Activated CD4-positive, alpha-beta T cell treated with anti-CD3 and anti-CD28 coated beads, Interleukin-2, amount 10 ng/mL, durations not matched to agents 7 days and 5 days (primary cell): ENCODE results near the gene STX10. TPM values are rescaled to one million over a fixed set of nuclear protein-coding genes. Genes with fewer than 3 reads are reported as not detected.
A peak's percentile ranks its signal among the peaks of the same experiment; 100 is the strongest.

Source experiments
- CTCF ChIA-PET: fragments of 350-600 bp; sonication (Branson Sonifier 250); formaldehyde crosslinking; loops from one replicate; lab custom pipeline; 2021; ENCODE audit warnings: antibody characterized with exemption; lab: Charles Lee
- POLR2A ChIA-PET: fragments of 350-600 bp; sonication (Branson Sonifier 250); formaldehyde crosslinking; loops from one replicate; lab custom pipeline; 2021; ENCODE audit warnings: antibody characterized with exemption; lab: Charles Lee
- DNase-seq: peaks from one replicate; pipeline ENCODE4 v3.0.0-alpha.2; 2020
- H3K27ac Mint-ChIP-seq: one replicate; pipeline ENCODE4 v1.8.0; 2021; ENCODE audit warnings: mild to moderate bottlenecking, moderate library complexity, mixed read lengths
- H3K27me3 Mint-ChIP-seq: one replicate; pipeline ENCODE4 v1.8.0; 2021; ENCODE audit warnings: mixed read lengths
- H3K36me3 Mint-ChIP-seq: one replicate; pipeline ENCODE4 v1.8.0; 2021; ENCODE audit warnings: low read depth, mixed read lengths
- H3K4me1 Mint-ChIP-seq: one replicate; pipeline ENCODE4 v1.8.0; 2021; ENCODE audit warnings: mixed read lengths
- H3K4me3 Mint-ChIP-seq: one replicate; pipeline ENCODE4 v1.8.0; 2021; ENCODE audit warnings: mild to moderate bottlenecking, moderate library complexity, mixed read lengths
- H3K9me3 Mint-ChIP-seq: one replicate; pipeline ENCODE4 v1.8.0; 2021; ENCODE audit warnings: mixed read lengths
- total RNA-seq, 2 experiments: library from RNA; stranded (reverse); gene quantifications; one replicate each; pipeline ENCODE4 v1.2.3, GENCODE V29; 2021

STX10 gene
- total RNA-seq, 2 experiments from 2014 or later = 62.3 to 65.0 TPM

DNA sequence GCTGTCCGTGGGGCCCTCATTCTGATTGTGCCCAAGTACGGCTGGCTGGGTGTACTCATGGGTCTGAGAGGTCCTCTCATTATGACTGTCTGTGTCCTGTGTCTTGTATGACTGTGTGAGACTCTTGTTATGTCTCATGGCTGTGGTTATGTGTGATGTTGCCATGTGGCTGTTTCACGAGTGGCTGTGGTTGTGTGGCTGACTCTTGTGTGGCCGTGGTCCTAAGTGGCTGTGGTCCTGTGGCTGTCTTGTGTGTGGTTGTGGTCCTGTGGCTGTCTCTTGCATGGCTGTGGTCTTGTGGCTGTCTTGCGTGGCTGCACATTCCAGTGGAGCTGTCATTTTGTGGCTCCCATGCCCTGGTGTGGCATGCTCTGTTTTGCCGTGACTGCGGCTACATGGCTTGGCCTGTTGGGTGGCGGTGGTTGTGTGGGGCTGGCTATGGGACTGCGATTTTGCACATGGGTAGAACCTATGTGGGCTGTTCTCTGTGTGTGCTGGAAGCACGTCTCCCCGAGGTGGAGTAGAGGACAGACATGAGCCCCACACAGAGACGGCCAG lies 50.1 kb downstream of the STX10 start:
- H3K27ac Mint-ChIP-seq = peak overlapping the region; percentile 94
- H3K36me3 Mint-ChIP-seq = peaks cover 6% of the 10 kb centered on the region
- peaks cover 52% of the 10 kb centered on the region for H3K4me1 Mint-ChIP-seq
- POLR2A ChIA-PET = interaction anchor here (0.7 kb wide), 1 partner anchor 53 kb away, joined by 3 read pairs; no protein-coding TSS in a partner anchor
- peak overlapping the region; percentile 59 for H3K4me3 Mint-ChIP-seq
- CTCF ChIA-PET = interaction anchor here (0.6 to 1.7 kb wide), 8 partner anchors 23 to 215 kb away, joined by 3 to 5 read pairs (median 3); no protein-coding TSS in a partner anchor
- H3K9me3 Mint-ChIP-seq = no peaks in the 10 kb centered on the region
- DNase-seq = peak; percentile 70
- peaks cover 37% of the 10 kb centered on the region for H3K27me3 Mint-ChIP-seq

DNA sequence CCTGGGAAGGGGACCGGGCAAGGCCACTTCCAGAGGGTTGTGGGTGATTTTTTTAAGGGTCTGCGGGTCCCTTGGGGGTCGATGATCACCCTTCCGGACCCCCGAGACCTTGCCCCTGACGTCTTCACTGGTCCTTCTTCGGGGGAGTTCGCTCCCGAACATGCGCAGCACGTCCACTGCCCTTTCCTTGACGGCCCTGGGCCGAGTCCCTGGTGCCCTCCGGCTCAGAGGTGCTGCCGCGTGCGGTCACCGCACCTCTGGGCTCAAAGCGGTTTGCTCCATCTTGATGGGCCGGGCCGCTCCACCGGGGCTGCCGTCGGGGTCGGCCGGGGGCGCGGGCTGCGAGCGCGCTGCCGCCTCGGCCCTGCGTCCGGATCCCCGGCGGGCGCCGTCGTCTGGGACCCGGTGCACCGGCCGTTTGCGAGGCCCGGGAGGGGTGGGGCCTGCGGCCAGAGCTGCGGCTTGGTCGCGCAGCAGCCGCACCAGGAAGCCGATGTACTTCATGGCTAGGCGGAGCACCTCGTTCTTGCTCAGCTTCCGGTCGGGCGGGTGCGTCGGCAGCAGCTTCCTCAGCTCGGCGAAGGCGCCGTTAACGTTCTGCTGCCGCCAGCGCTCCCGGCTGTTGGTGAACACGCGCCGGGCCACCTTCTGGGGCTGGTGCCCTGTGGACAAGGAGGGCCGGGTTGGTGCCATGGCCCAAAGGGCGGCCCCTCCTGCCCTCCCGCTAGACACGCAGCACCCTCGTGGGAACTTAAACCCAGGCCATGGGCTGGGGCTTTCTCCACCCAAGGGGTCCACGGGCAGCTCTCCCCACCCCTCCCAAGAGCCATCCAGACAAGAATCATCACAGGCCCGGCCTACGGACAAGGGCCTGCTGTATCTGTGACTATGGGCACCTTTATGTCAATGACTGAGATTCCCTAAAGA lies 50.8 kb downstream of the STX10 start:
- Mint-ChIP-seq H3K4me3 (peak overlapping the region; percentile 64), H3K36me3 (peaks cover 6% of the 10 kb centered on the region), H3K27ac (peak overlapping the region; percentile 94), H3K4me1 (peaks cover 52% of the 10 kb centered on the region), H3K9me3 (no peaks in the 10 kb centered on the region), H3K27me3 (peaks cover 44% of the 10 kb centered on the region)
- ChIA-PET CTCF (interaction anchor here (0.6 to 1.3 kb wide), 5 partner anchors 24 to 214 kb away, joined by 3 read pairs; no protein-coding TSS in a partner anchor), POLR2A (interaction anchor here (0.7 kb wide), 1 partner anchor 54 kb away, joined by 3 read pairs; no protein-coding TSS in a partner anchor)
- peak; percentile 84 for DNase-seq

DNA sequence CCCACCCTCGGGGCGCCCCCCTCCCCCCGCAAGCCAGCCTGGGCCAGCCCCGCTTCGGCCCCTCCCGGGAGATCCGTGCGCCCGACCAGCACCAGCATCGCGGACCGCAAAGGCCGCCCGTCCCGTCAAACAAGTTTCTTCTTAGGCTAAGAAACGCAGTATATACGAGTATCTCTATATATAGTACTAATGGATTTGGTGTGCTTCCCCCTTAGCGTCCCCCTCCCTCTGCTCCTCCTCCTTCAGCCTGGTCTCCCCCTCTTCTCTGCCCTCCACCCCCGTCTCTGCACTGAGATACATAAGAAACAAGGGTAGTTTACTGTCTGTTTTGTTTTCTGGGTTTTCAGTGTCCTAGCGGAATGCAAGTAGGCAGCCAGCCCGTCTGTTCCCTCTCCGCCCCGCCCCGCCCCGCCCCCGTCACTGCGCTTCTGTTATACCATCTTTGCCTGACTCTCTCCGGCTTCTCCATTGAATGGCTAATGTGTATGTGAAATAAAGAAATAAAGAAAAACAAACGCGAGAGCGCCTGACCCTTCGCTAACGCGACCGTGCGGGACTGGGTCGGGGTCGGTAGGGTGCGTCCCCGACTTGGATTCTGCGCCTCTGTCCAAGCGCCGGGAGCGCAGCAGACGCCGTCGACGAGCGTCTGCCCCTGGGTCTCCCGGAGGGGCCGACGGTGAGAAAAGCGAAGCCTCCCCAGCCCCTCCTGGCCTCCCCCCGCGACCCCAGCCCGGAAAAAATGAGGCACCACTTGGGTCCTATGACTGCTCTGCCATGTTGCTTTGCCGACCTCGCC lies 51.7 kb downstream of the STX10 start:
- H3K9me3 Mint-ChIP-seq = no peaks in the 10 kb centered on the region
- H3K36me3 Mint-ChIP-seq = peaks cover 6% of the 10 kb centered on the region
- peak overlapping the region; percentile 64 for H3K4me3 Mint-ChIP-seq
- ChIA-PET CTCF (no interaction called here), POLR2A (no interaction called here)
- H3K4me1 Mint-ChIP-seq = peaks cover 53% of the 10 kb centered on the region
- peak overlapping the region; percentile 82 for H3K27ac Mint-ChIP-seq
- peaks cover 48% of the 10 kb centered on the region for H3K27me3 Mint-ChIP-seq
- DNase-seq = no peak

DNA sequence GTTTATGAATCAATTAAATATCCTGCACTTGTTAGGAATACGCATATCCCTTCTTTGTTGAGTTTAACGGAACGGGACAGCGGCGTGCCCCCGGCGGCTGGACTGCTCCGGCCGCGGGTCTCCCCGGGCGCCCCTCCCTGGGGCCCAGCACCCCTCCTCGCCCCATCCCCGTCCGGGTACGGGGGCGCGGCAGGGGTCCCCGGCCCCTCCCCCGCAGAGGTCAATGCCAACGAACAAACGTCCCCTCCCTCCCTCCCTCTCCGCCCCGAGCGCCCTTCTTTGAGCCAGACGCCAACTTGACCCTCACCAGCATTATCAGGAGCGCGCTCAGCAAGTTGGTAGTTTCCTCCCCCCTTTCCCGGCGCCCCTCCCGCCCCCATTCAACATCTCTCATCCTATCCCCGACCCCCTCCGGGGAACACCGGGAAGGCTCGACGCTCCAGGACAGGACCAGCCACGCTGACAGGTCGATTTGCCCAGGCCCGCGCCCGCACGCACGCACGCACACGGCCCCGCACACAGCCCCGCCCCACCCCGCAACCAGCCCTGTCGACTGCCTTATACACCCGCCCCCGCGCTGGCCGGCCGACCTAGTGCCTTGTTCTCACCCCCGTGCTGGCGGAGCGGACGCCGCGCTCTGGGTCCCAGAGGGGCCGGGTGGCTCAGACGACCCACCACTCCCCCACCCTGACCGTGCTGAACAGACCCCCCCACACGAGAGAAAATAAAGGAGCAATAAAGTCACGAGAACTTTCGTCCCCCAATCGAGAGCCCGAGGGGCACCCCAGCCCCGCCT lies 52.5 kb downstream of the STX10 start:
- no peak overlapping the region for H3K4me3 Mint-ChIP-seq
- peaks cover 46% of the 10 kb centered on the region for H3K27me3 Mint-ChIP-seq
- H3K36me3 Mint-ChIP-seq = peaks cover 6% of the 10 kb centered on the region
- CTCF ChIA-PET = interaction anchor here (0.7 kb wide), 1 partner anchor 1227 kb away, joined by 3 read pairs; no protein-coding TSS in a partner anchor
- peaks cover 47% of the 10 kb centered on the region for H3K4me1 Mint-ChIP-seq
- DNase-seq = no peak
- POLR2A ChIA-PET = no interaction called here
- H3K9me3 Mint-ChIP-seq = no peaks in the 10 kb centered on the region
- no peak overlapping the region for H3K27ac Mint-ChIP-seq

DNA sequence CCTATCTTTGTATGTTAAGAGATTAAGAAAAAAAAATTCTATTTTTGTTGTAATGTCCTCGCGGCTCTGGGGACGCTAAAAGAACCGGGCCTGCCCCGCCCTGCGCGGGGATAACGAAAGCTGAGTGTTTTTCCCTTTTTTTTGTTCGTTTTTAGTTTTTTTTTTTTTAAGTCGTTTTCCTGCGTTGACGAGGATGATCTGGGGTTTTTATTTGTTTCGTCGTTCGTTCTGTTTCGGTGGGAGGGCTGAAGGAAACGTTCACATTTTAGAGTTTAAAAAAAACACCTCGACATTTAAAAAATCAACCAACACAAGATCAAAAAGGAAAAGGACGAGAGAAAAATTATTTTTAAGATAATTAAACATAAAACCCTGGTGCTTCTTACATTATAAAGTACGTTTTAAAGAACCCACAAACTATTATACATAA lies 53.1 kb downstream of the STX10 start:
- ChIA-PET CTCF (interaction anchor here (0.7 to 6.3 kb wide), 2 partner anchors 120 to 1228 kb away, joined by 3 to 64 read pairs; no protein-coding TSS in a partner anchor), POLR2A (no interaction called here)
- Mint-ChIP-seq H3K36me3 (peaks cover 6% of the 10 kb centered on the region), H3K27ac (peak overlapping the region; percentile 69), H3K9me3 (no peaks in the 10 kb centered on the region), H3K4me3 (peak overlapping the region; percentile 54), H3K27me3 (peaks cover 46% of the 10 kb centered on the region), H3K4me1 (peaks cover 47% of the 10 kb centered on the region)
- no peak for DNase-seq

DNA sequence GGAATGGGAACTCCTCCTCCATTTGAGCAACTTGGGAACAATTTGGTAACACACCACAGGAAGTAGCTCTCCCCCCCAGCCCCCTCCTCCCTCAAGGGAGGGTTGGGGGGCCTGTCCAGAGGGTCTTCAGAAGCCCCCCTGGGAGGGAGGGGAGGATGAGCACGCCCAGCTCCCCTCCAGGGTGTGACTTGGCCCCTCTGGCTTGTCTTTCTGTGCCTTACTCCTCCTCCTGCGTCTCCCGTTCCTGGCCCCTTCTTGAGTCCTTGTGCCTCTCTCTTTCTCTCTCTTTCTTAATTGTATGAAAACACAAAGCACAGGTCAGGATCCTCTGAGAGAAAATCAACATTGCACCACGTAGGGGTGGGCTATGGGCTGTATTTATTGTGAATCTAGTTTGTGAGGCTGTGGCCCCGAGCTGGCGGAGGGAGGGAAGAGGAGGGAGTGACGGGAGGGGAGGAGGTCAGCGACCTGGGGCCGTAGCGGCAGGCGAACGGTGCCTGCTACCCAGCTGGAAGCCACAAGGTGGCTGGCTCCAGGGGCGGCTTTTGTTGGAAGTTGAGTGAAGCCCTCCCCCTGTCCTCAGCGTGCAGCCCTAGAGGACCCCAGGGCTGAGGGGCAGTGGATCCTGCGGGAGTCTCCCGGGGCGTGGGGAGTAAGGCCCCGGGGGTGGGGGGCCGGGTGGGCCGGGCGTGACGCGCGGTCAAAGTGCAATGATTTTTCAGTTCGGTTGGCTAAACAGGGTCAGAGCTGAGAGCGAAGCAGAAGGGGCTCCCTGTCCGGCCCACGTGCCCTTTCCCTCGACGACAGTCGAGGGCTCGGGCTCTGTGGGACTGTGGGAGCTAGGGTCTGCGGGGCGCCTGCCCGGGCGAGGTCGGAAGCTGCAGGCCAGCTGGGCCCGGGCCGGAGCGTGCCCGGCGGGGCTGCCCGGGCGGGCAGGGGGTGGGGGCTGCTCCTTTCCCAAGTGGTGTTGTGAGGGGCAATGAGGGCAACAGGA lies 53.9 kb downstream of the STX10 start:
- no peaks in the 10 kb centered on the region for H3K9me3 Mint-ChIP-seq
- peaks cover 41% of the 10 kb centered on the region for H3K4me1 Mint-ChIP-seq
- H3K27me3 Mint-ChIP-seq = peaks cover 42% of the 10 kb centered on the region
- ChIA-PET CTCF (interaction anchor here (0.7 to 6.3 kb wide), 5 partner anchors 9 to 1229 kb away, joined by 3 to 64 read pairs (median 25); no protein-coding TSS in a partner anchor), POLR2A (no interaction called here)
- H3K4me3 Mint-ChIP-seq = peak overlapping the region; percentile 38
- H3K36me3 Mint-ChIP-seq = peaks cover 6% of the 10 kb centered on the region
- DNase-seq = no peak
- H3K27ac Mint-ChIP-seq = no peak overlapping the region

DNA sequence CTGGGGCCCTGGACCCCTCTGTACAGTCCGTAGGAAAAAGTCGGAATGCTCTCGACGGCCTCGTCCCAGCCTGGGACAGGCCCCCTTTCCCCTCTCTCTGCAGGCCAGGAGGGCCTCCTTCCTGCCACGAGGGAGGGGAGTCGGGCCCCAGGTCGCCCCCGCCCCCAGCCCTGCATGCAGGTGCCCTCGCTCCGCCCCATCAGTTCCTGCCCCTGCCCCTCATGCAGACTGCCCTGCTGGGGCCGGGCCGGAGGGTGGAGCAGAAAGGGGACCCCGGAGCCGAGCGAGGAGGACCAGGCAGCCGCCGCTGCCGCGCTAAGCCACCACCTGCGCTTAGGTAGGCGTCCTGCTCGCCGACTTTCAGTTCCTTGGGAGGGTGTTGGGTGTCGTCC lies 54.8 kb downstream of the STX10 start:
- H3K27me3 Mint-ChIP-seq = peaks cover 42% of the 10 kb centered on the region
- ChIA-PET POLR2A (no interaction called here), CTCF (interaction anchor here (2.7 to 6.3 kb wide), 5 partner anchors 10 to 130 kb away, joined by 8 to 64 read pairs (median 25); no protein-coding TSS in a partner anchor)
- H3K27ac Mint-ChIP-seq = no peak overlapping the region
- H3K36me3 Mint-ChIP-seq = peaks cover 6% of the 10 kb centered on the region
- no peaks in the 10 kb centered on the region for H3K9me3 Mint-ChIP-seq
- H3K4me3 Mint-ChIP-seq = no peak overlapping the region
- H3K4me1 Mint-ChIP-seq = peaks cover 38% of the 10 kb centered on the region
- DNase-seq = peak; percentile 18

DNA sequence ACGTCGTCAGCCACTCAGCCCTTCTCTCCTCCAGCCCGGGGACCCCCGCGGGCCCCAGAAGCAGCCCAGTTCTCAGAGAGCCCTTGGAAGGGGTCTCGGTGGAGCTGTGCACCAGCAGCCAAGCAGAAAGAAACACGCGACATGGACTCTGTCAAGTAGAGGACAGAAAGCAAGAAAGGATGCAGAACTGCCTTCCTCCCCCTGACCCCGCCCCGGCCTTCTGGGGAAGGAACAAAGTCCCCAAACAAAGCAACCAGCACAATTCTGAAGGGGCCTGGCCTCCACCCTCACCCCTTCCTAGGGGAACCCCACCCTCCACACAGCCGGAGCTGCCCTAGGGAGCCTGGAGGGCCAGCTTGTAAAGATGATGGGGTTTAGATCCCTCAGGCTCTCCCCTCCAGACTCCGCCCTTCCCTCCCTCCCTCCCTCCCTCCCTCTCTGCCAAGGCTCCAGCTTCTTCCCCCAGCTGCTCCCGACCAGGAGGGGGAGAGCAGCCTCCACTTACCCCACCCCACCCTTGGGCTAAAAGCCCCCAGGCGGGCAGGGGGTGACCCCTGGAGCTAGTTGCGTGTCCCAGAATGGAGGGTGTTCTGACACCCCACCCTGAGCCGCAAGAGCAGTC lies 55.3 kb downstream of the STX10 start:
- peaks cover 42% of the 10 kb centered on the region for H3K27me3 Mint-ChIP-seq
- no peak for DNase-seq
- CTCF ChIA-PET = interaction anchor here (1.1 to 6.3 kb wide), 10 partner anchors 10 to 130 kb away, joined by 3 to 64 read pairs (median 8); no protein-coding TSS in a partner anchor
- peaks cover 33% of the 10 kb centered on the region for H3K4me1 Mint-ChIP-seq
- H3K36me3 Mint-ChIP-seq = peaks cover 4% of the 10 kb centered on the region
- POLR2A ChIA-PET = no interaction called here
- H3K27ac Mint-ChIP-seq = no peak overlapping the region
- no peak overlapping the region for H3K4me3 Mint-ChIP-seq
- H3K9me3 Mint-ChIP-seq = no peaks in the 10 kb centered on the region

DNA sequence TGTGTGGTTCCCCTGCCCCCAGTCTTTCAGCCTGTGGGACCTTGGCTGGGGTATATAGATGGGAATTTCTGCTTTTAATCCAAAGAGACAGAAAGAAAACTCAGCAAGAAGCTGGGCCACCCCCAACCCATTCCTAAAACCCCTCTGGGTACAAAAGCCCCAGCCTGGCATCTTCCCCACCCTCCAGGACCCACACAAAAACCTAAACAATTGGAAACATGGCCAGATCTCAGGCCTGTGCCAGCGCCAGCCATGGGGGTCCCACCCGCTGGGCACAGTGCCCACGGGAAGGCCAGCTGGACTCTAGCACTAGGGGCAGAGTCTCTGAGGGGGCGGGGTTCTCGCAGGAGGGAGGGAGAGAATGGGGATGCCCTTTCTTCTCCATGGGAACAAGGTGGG lies 56.1 kb downstream of the STX10 start:
- Mint-ChIP-seq H3K27me3 (peaks cover 42% of the 10 kb centered on the region), H3K4me3 (no peak overlapping the region), H3K36me3 (peaks cover 4% of the 10 kb centered on the region), H3K9me3 (no peaks in the 10 kb centered on the region), H3K27ac (no peak overlapping the region), H3K4me1 (peaks cover 27% of the 10 kb centered on the region)
- ChIA-PET CTCF (interaction anchor here (0.5 to 6.3 kb wide), 19 partner anchors 9 to 173 kb away, joined by 3 to 64 read pairs (median 6); no protein-coding TSS in a partner anchor), POLR2A (interaction anchor here (0.8 kb wide), 1 partner anchor 64 kb away, joined by 3 read pairs; no protein-coding TSS in a partner anchor)
- DNase-seq = no peak
